HG03457 (cell line): ENCODE results near the gene C17orf113.

ENCODE experiments used
- ATAC-seq: cut with Tn5 transposase; IDR thresholded peaks from one replicate; pipeline ENCODE4 v1.9.1; 2021; ENCODE audit warnings: moderate number of reproducible peaks; ENCODE audit not compliant: unreplicated experiment

The C17orf113 gene

DNA sequence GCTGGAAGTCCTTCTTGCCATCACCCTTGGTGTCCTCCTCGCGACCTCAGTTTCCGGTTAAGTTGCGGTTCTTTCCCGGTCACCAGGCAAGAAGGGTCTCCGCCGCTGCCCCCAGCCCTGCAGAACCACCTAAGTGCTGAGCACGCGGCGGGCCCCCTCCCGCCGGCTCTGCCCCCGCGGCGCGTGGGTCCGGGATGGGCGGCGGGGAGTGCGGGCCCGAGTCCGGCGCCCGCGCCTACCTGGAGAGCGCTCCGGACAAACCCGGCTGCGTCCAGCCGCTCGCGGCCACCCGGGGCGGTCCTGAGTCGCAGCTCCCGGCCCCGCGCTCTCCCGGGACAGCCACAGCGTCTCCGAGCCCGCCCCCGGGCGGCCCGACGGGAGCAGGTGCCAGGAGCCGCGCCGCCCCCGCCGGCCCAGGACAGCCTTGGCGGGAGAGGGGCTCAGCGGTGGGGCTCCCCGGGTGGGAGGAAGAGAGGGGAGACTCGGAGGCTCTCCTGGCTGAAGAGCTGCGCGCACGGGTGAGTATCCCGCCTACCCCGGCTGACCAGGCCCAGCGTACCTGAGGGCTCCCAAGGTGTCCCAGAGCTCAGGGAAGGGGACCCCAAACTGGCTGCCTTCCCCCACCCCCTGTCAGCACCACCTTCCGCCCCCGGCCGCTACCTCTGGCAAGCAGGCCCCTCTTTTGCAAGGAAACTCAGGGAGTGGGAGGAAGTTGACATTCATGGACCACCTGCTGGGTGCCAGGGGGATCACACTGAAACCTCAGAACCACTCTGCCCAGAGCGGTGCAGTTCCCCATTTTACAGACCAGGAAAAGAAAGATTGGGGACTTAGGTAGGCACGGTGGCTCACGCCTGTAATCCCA lies 22.2 kb upstream of the C17orf113 start:
- ATAC-seq = no peak

DNA sequence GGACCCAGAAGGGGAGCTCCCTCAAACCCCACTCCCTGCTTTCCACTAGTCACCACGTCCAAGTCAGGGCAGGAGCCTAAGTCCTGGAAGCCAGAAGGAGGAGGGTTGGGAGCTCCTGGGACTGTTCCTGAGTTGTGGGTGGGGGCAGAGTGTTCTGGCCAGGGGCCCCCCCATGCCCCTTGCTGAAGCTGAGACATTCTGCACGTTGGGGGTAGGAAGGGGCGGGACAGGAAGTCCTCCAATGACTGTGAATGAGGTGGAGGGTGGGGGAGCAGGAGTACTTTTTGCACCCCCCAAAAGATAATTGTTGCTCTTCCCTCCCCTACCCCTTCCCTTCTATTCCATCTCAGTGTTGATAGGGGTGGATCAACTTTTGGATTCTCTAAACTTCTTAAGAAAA lies 21.4 kb upstream of the C17orf113 start:
- ATAC-seq = no peak

DNA sequence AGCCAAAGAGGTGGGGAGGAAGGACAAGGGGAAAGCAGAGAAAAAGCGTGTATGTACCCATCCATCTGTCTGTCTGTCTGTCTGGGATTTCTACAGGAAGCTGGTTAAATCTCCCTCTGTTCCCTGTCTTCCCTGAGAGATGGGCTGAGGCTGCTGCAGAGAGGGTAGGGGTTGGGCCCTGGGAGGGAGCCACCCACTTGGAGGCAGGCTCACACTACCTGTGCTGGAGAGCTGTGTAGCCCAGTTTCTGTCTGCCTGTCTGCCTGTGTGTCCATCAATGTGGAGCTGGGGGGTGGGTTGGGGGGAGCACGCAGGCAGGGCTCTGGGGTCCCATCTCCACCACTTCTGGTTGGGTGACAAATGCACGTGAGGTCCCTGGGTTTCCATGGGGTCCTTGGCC lies 18.6 kb upstream of the C17orf113 start:
- no peak for ATAC-seq

DNA sequence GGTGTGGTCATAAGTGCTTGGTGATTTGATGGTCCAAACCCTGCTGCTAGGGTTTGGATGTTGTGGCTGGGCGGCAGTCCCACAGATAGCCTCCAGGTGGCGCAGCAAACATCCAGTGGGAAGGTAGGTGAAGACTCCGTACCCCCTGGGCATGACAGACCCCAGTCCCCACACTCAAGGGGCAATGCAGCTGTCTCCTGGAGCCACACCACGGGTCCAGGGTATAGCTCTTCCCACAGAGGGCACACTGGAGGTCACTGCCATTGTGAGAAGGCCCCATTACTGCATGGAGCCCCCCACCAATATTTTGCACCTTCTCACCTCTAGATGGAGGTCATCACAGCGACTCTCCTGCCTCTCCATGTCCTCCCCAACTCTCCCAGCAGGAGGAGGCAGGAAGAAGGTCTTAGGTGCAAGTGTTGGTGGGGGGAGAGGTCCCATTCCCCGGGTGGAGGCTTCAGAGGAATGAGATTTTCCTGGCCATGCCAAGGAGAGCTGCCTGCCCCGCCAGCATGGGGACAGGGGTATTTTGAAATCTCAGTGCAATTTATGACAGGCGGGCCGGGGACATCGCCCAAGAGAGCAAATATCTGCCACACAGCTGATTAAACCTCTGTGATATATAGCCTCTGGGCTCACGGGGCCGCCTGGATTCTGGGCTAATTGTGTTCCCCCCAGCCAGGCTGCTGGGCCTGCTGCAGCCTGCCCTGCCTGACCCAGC lies 17.1 kb upstream of the C17orf113 start:
- ATAC-seq = no peak

DNA sequence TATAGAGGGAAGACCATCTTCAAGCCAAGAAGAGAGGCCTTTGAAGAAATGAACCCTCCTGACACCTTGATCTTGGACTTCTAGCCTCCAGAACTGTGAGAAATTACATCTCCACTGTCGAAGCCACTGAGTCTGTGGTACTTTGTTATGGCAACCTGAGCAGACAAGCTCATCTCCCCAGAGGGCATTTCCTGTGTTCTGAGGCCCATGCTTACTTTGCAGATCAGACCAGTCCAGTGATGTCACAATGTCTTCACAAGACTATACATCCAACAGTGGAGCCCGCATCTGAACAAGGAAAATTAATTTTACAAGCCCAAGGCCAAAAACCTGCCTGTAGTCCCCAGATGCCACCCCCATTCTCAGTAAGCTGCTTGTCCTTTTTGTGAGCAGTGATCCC lies 14.8 kb upstream of the C17orf113 start:
- no peak for ATAC-seq

DNA sequence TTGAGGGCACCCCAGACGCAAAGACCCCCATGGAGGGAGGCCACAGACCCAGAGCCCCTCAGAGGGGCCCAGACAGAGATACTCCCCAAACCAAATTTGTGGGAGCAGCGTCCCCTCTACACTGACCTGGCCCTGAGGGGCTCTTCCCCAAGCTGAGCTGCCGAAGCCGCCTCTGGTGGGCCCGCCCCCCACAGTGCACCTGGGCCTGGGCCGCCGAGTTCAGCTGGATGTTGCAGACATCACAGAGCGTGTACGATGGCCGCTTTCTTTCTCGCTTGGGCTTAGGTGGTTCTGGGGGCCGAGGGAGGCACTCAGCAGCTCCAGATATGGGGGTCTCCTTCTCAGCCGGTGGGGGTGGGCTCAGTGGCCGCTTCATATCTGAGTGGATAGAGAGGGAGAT lies 12.3 kb upstream of the C17orf113 start:
- no peak for ATAC-seq

DNA sequence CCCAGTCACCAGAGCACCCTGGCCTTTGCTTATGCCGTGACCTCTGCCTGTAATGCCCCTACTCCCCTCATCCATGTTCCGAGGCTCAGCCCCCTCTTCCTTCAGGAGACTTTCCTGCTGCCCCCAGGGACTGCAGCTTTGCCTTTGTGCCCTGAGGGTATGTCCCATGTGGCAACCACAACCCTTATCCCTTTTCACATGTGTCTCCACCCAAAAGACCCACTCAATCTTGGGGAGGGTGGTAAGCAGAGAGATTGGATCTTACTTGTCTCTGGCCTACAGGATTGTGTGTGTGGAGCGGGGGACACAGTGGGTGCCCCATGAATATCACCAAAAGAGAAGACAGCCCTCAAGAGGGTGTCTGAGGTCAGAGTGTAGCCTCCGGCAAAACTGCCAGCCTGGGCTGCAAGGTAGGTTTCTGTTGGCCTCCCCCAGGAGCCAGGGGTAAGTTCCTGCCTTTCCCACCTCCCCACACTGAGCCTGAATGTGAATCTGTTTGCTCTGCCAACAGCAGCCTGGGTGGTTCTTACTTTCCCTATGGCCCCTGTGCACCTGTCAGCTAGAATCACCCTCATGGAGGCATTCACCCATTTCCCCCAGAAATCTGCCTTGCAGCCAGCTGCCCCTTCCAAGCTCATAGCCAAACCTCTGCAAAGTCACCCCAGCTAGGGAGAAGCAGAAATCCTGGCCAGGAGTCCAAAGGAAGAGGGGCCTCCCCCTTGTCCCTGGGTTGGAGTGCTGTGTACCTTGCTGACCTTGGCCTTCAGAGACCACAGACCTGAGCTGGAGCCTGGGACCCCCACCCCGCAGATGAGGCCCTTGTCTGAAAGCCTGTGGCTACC lies 11.5 kb upstream of the C17orf113 start:
- ATAC-seq = no peak

DNA sequence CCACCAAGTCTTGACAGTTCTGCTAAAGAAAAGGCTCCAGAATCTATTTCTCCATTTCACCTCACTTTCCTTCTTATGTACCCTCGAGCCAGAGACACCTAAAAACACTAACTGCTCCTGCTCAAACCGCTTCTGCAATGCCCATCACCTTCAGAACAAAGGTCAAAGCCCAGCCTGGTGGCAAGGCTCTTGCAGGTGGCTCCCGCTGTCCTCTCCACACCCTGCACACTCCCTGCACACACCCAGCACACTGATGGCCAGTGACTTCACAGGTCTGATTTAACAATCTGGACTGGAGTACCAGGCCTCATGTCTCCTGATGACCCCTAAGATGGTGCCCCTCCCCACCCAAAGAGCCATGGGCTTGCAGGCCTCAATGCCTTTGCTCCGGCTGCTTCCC lies 9.8 kb upstream of the C17orf113 start:
- ATAC-seq = no peak

DNA sequence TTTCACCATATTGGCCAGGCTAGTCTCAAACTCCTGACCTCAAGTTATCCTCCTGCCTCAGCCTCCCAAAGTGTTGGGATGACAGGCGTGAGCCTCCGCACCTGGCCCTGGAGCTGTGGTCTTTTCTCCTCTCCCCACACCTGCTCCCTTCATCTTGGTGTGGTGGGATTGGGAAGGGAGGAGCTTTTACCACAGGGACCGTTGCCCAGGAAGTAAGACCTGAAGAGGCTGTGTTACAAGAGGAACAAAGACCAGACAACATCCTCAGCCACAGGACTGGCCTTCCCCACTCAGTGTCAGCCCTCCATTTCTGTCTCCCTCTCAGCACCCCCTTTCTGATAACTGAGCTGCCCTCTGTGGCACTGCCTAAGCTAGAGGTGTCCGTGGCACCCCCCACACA lies 9.4 kb upstream of the C17orf113 start:
- no peak for ATAC-seq

DNA sequence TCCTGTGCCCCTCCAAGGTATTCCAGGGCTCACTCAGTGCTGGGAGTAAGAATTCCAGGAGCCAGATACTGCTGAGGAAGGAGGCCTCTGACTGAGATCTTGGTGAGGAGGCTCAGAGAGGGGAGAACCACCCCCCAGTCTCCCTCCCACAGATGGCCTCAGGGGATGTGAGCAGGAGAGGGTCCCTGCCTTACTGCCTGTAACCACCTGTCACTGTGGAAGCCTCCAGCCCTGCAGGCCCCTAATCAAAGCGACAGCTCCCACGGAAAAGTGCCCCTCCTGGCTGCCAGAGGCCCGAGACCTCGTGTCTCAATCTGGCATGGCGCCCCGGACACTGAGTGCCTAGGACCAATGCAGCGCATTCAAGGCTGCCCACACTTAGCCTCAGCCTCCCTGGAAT lies 7.7 kb upstream of the C17orf113 start:
- ATAC-seq = no peak

DNA sequence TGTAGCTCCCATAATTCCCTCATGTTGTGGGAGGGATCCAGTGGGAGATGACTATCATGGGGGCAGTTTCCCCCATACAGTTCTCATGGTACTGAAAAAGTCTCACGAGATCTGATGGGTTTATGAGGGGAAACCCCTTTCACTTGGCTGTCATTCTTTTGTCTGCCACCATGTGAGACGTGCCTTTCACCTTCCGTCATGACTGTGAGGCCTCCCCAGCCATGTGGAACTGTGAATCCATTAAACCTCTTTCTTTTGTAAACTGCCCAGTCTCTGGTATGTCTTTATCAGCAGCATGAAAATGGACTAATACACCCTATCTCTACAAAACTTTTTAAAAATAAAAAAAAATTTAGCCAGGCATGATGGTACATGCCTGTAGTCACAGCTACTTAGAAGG lies 6.2 kb upstream of the C17orf113 start:
- no peak for ATAC-seq

DNA sequence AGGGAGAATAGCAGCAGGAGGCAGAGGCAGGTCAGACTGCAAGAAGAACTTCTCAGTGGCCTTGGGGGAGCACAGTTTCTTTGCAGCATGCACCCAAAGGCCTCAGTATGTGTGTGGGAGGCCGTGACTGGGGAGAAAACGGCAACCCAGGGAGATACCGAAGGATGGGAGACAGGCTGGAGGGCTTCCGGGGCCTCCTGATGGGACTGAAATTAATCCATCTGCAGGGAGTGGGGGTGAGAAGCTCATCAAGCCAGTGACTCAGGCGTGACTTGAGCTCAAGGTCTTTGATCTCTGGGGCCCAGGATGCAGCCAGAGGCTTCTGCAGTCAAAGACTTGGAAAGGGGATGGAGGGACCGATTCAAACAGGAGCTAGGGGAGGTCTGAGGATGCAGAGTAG lies 5.1 kb upstream of the C17orf113 start:
- ATAC-seq = no peak

DNA sequence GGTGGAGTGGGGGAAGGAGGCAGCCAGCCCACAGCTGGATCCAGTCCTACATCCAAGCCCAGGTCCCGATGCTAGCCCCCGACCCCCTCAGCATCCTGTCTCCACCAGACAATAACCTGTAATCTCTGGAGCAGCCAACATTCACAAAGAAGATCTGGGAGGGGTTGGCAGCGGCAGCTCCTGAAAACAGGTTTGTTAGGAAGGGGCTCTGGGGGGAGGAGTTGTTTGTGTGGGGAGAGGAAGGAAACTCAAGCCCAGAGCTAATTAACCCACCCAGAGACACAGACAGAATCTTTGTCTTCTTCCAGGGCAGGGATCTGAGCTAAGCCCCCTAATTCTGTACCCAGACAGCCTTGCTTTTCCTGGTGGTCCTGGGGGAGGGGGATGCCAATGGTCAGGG lies 4.6 kb upstream of the C17orf113 start:
- ATAC-seq = no peak

DNA sequence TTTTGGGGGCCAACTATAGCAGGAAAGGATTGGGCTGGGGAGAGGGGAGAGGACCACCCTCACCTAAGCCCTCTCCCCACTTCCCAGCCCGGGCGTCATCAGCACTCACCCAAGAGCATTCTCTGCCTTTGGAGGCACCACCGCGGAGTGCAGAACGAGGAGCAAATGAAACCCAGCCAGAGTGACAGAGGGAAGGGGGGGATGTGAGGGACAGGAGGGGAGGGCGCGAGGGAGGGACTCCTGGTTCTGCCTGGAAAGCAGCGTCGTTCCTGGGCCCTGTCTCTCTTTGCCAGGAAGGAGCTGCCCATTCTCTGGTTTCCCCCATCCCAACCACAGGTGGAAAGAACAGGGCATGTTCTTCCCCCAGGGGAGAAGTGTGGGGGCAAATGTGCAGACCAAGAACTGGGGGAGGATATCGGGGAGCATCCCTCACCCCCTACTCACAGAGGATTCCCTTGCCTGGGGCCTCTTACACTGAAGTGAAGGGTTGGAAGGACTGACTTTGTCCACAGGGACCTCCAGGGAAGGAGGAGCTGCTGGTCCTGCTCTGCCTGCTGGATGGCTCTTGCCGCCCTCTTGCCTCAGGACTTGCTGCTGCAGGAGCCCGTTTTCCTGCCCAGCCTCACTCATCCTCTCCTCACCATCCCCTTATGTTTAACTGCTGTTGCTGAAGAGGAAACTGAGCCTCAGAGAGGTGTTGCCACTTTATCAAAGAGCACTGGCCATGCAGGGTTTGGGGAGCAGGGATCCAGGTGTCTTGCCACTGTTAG lies 3.5 kb upstream of the C17orf113 start:
- no peak for ATAC-seq

DNA sequence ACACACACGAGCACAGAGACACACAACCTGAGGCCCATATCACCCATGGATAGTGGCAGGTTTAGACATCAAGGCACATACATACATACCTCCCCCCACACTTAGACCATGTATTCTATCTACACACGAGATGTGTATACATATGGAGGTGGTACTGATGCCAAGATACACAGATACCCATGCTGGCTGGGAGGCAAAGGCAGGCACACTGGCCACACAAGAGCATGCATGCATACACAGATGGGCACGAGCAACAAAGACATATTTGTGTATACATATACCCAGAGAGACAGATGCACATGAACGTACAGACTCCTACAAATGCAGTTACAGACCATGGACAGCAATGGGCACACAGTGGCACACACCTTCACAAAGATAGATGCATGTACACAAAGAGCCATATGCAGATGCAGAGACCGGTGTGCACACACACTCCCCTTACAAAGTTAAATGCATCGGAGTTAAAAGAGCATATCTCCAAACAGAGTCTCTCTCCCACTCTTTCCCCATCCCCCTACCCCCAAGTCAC lies 2.0 kb upstream of the C17orf113 start:
- no peak for ATAC-seq

DNA sequence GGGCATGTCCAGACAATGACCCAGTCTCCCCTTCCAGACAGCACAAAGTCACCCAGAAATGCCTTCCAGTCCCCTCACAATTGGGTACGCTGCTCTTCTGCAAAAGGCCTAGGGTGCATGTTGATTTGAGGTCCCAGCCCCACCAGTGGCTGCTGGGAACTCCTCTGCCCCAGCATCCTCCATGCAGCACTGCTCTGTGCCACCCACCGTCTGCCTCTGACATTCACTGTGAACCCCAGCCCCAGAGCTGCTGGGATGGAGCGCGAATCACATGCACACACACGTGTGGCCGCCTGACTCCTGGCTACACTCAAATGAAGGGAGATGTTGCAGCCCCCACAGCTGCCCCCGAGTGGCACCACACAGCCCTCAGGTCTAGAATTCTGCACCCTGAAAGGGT lies 1.2 kb upstream of the C17orf113 start:
- ATAC-seq = no peak

DNA sequence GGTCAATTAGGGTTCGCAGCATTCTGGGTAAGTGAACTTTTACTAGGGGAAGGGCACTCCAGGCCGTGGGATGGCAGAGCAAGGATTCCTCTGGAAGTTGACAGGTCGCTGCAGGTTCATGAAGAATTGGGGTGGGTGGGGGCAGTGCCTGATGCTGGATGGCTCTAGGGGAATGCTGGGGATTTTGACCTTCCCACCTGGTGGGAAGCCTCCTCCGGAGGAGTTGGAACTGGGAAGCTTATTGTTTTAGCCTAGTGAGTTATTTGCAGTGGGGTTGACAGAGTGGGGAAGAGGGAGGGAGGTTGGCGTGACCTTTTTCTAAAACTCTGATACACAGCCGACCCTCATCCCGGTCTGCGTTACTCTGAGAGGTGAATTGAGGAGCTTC lies 606 bp upstream of the C17orf113 start:
- ATAC-seq = no peak

DNA sequence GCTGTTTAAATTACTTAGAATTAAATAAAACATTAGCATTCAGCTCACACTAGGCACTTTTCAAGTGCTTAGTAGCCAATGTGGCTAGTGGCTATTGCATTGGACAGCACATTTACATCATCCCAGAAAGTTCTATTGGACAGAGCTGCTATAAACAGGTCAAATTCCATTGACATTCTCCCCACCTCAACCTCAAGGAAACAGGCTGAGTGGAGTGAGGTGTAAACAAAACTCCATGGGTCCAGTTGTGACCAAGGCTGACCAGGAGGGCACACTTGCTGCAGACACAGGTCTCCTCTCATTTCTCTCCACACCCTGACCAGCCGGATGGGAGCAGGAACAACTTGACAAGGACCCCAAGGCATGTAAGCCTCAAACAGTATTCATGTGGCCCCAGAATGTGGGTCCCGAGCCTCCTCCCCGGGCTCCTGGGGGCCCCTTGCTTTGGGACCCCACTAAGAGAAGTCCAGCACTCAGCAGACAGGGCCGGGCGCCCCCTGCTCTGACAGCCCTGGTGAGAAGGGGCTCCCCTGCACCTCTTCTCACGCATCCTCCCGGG lies 488 bp downstream of the C17orf113 start:
- no peak for ATAC-seq

DNA sequence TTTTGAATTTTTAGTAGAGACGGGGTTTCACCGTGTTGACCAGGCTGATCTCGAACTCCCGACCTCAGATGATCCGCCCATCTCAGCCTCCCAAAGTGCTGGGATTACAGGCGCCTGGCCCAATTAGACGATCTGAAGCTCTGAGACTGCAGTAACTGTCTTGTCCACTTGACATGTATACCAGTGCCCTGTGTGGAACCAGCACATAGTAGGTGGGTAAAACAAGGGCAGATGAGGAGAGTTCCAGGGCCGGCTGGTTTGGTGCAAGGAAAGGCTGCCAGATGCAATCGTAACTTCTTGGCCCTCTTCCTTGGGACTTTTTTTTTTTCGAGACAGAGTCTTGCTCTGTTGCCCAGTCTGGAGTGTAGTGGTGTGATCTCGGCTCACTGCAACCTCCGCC lies 3.1 kb downstream of the C17orf113 start:
- no peak for ATAC-seq

DNA sequence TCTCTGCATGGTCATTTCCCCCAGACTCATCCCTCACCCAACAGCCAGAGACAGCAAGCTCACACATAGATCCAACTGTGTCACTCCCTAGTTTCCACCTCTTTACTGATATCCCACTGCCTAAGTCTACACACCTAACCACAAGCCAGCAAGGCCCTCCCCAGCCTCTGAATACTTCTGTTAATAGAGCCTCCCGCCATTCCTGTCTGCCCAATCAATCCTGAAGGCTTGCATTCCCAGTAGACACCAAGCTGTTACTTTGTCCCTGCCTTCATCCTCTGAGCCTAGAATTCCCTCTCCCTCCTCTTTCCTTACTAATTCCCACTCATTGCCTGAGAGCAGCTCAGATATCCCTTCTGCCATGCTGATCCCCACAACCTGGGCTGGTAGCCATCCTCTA lies 4.7 kb downstream of the C17orf113 start:
- ATAC-seq = no peak
